GM21447 (cell line): ENCODE results near the gene CZIB.
"Not testable (repeated sequence)": the region's sequence is repeated elsewhere in the genome, so short reads cannot be mapped to it uniquely, and the experiment has no call there.

Source experiments
- ATAC-seq: cut with Tn5 transposase; IDR thresholded peaks from one replicate; pipeline ENCODE4 v1.9.1; 2021; ENCODE audit not compliant: unreplicated experiment

Gene CZIB

DNA sequence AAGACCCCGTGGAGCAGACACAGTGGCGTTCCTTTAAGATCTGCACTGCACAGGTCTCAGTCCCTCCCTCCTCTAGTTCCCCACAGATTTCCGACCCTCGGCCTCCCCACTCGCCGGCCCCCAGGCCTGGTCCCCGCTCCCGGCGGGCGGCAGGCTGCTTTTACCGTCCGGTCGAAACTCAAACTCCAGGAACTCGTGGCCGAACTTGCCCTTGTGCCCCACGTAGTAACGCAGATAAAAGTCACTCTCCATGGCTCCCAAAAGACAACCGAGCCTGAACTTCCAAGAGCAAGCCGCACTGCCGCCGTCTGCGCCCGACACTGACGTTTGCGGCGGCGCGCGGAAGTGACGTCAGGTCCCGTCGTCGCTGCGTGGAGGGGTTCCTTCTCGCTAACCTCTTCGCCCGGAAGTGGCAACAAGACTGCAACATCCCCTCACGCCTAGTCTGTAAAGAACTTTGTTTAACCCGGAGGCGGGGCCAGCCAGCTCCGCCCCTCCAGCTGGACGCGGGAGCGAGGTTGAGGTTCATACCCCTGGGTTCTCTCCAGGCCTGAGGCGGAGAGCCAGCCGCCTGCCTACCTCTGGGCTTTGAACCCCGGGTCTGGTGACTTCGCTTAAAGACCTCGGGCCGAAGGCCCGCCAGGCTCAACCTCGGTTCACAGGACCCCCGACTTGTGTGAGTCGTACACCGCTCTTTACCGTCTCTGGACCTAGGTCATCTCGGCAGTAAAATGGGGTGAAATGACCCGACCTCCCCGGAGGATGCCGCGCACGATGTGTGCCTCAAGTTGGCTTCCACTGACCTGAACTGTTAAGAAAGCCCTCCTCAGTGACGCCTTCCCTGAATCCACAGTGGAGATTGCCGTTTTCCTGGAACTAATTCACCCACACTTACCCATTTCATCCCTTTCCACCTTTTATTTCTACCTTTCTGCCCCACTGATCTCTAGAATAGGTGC, 18.0 kb upstream of the CZIB start, which contains the start of gene MAGOH:
Gene MAGOH (minus strand): TSS at position 322 of the 959 bp plus-strand sequence. CDS start 70 bp downstream, at position 252.
- peak; percentile 99 for ATAC-seq

DNA sequence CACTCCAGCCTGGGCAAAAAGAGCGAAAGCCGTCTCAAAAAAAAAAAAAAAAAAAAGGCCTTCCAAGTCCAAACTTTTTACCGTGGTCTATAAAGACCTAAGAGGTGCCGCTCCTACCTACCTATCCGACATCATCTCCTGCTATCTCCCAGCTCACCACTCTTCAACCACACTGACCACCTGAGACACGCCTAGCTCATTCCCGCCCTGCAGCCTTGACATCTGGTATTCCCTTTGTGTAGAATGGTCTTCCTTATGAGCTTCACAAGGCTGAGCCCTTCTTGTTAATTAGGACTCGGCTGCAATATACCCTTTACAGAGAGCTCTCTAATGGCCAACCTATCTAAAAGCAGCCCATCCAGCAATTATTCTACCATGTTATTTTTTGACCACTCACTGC, 17.2 kb upstream of the CZIB start:
- no peak for ATAC-seq

DNA sequence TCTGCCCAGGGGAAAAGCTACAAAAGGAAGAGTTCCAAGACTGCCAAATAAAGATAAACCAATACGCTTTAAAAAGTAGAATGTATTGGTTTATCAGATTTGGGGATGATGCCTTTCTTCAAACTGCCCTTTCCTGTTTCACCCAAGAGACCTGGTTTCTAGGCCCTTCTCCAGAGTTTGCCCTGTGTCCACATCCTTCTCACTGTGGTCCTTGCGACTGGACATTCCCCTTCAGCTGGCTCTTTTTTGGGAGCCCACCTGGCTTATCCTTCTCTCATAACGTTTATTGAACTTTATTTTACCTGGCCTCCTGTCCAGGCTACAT, 490 bp upstream of the CZIB start:
- ATAC-seq: no peak

DNA sequence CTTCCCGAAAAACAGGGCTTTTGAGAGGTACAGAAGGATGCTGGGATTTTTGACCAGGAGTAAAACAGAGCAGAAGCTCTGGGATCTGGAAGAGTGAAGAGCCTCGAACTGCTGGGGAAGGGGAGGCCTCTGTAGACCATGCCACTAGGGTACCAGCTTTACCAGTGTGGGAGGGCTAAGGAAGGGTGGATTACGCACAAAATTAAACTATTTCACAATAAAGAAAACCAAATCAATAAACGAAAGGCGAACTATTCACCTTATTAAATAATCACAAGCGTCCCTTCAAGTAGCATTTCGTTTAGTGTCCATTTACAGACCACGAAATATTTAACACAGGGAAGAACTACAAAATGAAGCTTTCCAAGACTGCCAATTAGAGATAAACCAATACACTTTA, 723 bp downstream of the CZIB start:
- no peak for ATAC-seq

DNA sequence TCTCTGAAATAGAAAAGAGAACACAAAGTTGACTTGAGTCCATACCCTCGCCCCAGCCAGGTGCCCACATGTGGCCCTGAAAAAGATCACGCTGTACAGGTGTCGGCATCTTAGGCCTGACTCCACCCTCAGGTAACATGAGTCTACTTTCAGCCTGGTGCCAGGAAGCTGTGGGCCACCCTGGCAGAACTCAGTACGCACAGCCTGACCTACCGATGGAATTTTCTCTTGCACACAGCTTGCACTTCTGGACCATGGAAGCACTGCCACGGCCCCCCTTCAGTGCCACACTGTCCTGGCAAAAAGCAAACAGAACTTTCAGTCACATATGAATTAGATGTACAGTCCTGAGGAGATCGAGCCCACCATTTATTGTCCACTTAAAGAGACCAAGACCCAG, 2.2 kb downstream of the CZIB start:
- ATAC-seq: no peak

DNA sequence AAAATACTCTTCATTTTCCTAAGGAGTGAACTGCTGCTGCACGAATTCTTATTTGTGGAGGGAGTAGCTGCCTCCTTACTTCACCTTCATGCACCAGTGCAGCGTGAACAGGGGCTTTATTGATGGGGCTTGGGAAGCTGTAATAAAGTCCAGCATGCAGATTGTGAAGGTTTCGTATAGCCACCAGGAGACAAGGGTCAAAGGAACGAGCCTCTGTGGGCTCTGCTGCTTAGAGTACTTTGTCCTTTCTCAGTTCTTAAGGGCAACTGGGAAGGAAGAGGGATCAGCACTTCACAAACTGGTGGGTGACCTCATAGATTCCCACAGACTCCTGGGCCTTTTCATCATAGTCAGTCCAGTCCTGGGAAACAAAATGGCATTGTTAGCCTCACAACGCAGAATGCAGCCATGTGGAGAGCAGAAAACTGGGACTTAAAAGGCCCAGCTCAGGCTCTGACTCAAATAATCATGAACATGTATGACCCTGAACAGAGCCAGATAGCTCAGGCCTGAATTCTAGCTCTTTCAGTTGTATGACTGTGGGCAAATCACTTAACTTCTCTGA, 6.0 kb downstream of the CZIB start:
- no peak for ATAC-seq

DNA sequence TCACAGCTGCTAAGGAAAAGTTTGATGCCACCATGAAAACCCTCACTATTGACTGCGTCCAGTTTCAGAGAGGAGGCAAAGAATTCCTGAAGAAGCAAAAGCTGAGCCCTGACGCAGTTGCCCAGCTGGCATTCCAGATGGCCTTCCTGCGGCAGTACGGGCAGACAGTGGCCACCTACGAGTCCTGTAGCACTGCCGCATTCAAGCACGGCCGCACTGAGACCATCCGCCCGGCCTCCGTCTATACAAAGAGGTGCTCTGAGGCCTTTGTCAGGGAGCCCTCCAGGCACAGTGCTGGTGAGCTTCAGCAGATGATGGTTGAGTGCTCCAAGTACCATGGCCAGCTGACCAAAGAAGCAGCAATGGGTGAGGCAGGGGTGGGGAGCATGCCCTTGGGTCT, 9.5 kb downstream of the CZIB start:
- no peak for ATAC-seq

DNA sequence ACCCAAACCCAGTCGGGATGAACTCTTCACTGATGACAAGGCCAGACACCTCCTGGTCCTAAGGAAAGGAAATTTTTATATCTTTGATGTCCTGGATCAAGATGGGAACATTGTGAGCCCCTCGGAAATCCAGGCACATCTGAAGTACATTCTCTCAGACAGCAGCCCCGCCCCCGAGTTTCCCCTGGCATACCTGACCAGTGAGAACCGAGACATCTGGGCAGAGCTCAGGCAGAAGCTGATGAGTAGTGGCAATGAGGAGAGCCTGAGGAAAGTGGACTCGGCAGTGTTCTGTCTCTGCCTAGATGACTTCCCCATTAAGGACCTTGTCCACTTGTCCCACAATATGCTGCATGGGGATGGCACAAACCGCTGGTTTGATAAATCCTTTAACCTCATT, 10.1 kb downstream of the CZIB start:
- no peak for ATAC-seq

DNA sequence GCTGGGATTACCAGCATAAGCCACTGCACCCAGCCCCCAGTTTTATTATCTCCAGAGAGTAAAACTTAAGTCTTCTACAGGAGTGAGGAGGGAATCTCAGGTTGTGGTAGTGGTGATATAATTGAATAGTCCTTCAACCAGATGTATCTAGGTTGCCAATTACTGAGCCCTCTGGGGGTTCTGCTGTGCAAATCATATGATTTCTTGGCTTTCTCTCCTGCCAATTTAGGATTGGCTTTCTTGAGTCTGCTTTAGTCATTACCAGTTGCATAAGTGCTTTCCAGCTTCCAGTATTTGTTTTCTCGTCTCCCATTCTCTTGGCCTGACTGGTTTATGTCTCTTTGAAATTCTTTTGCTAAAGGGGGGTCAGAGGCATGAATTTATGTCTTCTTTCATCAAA, 12.7 kb downstream of the CZIB start:
- no peak for ATAC-seq

DNA sequence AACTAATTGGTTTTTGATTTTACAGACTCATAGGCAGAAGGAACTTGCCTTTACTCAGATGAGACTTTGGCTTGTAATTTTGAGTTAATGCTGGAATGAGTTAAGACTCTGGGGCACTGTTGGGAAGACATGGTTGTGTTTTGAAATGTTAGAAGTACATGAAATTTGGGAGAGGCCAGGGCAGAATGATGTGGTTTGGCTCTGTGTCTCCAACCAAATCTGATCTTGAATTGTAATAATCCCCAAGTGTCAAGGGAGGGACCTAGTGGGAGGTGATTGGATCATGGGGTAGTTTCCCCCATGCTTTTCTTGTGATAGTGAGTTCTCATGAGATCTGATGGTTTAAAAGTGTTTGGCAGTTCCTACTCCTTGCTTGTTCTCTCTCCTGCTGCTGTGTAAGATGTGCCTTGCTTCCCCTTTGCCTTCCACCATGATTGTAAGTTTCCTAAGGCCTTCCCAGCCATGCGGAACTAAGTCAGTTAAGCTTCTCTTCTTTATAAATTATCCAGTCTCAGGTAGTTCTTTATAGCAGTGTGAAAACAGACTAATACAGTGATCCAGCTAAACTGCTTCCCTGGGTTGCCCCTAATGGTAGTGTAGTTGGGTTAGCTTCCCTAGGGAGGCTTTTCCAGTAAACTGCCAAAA, 13.6 kb downstream of the CZIB start:
- no peak for ATAC-seq

DNA sequence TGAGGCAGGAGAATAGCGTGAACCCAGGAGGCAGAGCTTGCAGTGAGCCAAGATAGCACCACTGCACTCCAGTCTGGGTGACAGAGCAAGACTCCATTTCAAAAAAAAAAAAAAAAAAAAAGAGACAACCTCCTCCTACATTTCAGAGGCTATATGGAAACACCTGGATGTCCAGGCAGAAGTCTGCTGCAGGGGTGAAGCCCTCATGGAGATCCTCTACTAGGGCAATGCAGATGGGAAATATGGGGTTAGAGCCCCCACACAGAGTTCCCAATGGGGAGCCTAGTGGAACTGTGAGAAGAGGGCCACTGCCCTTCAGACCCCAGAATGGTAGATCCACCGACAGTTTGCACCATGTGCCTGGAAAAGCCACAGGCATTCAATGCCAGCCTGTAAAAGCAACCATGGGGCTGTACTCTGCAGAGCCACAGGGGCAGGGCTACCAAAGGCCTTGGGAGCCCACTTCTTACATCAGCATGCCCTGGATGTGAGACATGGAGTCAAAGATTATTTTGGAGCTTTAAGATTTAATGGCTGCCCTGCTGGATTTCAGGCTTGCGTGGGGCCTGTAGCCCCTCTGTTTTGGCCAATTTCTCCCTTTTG, 14.2 kb downstream of the CZIB start:
- not testable (repeated sequence) for ATAC-seq

DNA sequence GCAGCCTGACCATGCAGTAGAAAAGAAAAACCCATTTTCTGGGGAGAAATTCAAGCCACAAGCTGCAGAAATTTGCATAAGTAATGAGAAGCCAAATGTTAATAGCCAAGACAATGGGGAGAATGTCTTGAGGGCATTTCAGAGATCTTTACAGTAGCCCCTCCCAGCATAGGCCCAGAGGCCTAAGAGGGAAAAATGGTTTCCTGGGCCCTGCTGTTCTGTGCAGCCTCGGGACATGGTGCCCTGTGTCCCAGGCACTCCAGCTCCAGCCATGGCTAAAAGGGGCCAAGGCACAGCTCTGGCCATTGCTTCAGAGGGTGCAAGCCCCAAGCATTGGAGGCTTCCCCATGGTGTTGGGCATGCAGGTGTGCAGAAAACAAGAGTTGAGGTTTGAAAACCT, 14.9 kb downstream of the CZIB start:
- not testable (repeated sequence) for ATAC-seq

DNA sequence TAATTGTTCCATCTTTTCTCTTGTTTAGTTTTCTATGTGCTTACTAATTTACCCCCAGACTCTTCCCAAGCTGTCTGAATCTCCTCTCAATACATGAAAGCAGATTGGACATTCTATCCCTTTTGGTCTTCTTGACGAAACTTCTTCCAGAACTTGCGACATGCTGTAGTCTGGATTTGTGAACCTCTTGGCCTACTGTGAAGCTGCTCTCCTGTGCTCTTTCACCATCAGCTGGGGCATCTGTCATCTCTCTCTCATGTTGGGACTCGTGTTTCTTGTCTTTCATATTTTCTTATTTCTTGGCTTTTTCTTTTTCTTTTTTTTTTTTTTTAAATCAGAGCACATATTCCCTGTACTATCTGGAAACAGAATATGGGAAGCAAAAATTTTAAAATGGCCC, 17.0 kb downstream of the CZIB start:
- no peak for ATAC-seq

DNA sequence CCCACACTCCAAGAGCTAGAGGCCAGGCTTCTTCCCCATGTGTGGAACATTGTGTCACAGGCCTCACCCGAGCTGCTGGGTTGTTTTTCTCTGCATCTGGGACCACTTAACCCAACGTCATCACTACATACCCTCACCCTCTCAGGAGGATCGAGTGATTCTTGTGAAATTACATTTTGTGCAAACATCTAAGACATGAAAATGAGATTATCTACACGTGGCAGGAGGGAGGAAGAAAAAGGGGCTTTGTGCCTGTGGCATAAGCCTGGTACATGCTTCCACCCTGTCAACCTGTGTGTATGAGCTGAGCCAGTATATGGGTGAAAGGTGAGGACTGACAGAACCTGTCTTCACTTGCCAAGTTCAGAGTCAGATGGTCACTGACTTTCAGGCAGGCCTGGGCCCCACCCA, 22.2 kb downstream of the CZIB start:
- no peak for ATAC-seq

DNA sequence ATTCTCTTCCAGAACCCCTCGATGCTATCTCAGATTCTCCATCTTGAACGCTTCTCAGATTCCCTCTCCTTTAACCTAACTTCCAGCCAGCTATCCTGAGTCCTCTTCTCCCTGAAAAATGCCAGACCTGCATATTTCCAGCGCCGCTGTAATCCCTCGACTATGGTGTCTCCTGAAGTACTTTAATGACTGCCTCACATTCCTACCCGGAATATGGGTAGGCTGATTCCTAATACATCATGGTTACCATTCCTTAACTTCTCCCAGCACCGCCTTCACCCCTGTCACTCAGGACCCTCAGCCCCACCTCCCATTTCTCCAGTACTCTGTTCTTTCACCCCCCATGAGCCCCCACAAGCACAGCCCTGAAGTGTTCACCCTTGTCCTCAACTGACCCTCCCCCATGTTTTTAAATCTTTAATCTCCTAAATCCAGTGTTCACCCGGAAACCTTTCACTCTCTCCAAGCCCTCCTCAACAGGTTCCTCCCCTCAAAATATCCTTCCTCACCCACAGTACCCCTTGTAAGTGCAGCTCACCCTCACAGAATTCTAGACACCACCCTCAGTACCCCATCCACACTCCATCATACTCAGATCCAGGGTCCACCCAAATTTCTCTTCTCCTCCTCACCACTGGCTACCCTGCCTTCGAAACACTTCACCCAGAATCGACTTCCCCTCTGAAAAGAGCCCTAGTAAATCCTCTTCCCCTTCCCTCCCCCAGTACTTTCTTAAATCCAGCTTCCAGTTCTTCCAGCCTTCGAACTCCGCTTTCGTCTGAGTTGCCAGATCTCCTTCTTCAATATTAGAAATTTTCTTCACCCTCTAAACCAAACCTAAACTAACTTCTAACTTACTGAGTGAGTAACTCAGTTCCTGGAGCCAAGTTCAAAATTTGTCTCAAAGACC, 22.9 kb downstream of the CZIB start:
- no peak for ATAC-seq

DNA sequence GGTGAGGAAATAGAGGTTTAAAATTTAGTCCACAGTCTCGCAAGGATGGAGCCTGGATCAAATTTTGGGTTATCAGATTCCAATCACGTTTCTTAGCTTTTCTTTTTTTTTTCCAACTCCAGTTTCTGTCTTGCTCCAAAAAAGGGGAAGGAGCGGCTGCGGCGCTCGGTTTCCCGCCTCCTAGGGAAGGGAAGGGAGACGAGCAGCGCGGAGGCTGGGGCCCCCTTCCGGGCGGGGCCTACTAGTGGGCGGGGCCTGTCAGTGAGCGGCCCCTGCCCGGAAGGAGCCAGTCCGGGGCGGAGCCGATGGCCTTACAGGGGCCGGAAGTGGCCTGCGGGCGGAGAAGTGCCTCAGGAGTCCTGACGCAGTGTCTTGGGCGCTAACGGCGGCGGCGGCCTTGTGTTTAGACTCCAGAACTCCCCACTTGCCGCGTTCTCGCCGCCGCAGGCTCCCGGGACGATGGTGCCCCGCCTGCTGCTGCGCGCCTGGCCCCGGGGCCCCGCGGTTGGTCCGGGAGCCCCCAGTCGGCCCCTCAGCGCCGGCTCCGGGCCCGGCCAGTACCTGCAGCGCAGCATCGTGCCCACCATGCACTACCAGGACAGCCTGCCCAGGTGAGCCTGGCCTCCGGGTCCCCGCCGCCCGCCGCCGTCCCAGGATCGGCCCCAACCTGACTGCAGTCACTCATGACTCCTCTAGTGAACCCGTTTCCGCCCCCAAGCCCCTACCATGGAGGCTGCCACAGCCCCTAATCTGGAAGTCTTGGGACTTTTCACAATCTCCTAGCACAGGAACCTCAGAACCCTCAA, 23.7 kb downstream of the CZIB start, which contains the start of gene CPT2:
Gene CPT2 (plus strand): TSS at position 340 of the 806 bp plus-strand sequence. CDS start 120 bp downstream, at position 460.
- peak; percentile 99 for ATAC-seq

DNA sequence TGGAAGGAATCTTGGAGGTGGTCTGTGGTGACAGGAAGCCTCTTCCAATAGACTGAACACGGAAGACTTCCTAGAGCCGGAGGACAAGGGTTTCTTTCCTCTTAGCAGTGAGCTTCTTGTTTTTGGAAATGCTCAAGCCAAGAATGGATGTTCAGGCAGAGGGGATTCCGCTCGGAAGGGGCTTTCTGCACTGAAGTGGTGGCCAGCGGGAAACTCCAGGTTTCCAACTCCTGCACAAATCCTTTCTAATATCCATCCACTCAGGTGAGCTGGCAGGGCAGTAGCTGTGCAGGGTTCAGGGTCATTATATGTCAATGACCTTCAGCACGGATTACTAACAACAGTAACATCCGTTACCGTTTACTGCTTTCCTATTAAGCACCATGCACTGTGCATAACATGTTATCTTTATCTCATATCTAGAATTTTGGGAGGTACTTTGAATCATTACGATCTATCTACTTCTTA, 24.4 kb downstream of the CZIB start:
- ATAC-seq: no peak

DNA sequence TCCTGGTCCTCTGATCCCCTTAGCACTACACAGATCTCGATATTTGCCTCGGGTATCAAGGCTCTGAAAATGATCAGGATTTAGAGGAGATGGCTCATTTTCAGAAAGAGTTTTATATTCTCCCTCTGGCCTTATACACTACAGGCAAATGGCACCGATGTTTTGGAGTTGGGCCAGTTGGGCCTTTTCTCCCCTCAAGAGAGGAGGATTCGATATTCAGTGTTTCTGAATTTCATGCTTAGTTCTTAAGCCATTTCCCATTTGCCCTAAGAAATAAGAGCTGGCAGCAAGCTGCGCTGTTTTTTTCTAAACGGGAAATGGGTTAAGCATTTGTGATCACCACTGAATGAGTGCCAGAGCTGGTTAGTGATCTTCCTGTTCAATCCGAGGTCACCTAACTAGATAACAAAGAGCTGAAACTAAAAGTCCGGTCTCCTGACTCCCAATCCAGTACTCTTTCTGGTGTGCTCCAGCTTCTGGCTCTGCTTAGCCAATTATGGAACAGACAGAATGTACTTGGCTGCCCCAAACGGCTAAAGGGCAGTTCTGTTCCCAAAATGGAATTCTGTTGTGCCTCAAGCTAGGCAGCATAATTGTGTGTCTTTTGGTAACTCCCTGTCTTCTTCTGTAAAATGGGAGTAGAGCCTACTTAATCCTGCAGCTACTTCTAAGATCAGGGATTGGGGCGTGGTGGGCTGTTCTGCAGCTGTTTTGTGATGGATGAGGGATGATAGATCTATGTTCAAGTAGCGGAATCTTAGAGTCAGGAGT, 25.0 kb downstream of the CZIB start:
- ATAC-seq: no peak

DNA sequence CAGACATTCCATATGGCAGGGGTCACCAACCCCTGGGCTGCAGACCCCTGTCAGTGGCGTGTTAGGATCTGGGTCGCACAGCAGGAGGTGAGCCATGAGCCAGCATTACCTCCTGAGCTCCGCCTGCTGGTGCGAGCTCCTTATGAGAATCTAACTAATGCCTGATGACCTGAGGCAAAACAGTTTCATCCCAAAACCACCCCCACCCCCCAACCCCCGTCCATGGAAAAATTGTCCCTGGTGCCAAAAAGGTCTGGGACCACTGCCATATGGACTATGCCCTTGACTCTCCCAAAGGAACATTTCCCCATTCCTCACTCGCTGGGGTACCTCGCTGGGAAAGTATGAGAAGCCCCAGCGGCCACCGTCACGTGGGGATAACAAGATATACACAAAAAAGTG, 30.2 kb downstream of the CZIB start:
- no peak for ATAC-seq
